ENCODE results near the gene SPEN. TPM values are rescaled to one million over a fixed set of nuclear protein-coding genes. Genes with fewer than 3 reads are reported as not detected.

The SPEN gene
- total and polyA plus RNA-seq, 9 of the 15 experiments (the other 6 are each of a cell fraction or from before 2014, with no cell fraction given), result 5.7 to 87.5 (median 27.2) TPM

DNA sequence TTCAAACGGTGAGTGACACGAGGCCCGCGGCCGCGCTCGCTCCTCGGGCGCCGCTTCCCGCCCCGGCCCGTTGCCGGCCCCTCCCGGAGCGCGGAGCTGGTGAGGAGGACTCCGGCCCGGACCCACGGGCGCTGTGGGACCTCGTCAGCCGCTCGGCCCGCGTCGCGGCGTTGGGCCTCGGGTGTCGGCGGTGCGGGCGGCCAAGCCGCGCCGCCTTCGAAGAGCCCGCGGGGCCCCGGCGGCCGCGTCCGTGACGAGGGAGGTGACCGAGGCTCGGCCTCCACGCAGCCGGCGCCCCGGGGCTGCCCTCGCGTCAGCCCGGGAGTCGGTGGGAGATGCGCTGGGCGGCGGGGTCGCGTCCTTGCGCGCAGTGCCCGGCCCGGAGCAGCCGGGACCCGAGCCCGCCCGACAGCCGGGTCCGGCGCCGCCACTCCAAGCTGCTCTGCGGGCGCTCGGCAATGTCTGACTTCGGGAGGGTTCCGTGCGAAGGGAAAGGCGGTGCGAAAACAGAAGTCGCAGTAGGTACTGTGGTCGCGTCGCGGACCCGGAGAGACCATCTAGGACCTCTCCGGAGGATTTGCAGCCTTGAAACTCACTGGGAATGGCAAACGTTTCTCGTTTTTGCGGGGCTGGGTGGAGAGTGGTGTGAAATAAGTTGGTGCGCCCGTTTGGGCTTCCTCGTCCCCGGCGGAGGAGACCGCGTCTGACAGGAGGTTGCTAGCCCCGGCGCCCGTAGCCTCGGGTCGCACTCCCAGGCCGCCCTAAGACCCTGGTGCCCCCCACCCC is 829 bp downstream of the SPEN start (continued):
- TF ChIP-seq, protein P1, sequence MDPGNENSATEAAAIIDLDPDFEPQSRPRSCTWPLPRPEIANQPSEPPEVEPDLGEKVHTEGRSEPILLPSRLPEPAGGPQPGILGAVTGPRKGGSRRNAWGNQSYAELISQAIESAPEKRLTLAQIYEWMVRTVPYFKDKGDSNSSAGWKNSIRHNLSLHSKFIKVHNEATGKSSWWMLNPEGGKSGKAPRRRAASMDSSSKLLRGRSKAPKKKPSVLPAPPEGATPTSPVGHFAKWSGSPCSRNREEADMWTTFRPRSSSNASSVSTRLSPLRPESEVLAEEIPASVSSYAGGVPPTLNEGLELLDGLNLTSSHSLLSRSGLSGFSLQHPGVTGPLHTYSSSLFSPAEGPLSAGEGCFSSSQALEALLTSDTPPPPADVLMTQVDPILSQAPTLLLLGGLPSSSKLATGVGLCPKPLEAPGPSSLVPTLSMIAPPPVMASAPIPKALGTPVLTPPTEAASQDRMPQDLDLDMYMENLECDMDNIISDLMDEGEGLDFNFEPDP (CRISPR knock-in tag; IDR thresholded peaks at IDR 0.05), result no peak
- TF ChIP-seq, protein P2, sequence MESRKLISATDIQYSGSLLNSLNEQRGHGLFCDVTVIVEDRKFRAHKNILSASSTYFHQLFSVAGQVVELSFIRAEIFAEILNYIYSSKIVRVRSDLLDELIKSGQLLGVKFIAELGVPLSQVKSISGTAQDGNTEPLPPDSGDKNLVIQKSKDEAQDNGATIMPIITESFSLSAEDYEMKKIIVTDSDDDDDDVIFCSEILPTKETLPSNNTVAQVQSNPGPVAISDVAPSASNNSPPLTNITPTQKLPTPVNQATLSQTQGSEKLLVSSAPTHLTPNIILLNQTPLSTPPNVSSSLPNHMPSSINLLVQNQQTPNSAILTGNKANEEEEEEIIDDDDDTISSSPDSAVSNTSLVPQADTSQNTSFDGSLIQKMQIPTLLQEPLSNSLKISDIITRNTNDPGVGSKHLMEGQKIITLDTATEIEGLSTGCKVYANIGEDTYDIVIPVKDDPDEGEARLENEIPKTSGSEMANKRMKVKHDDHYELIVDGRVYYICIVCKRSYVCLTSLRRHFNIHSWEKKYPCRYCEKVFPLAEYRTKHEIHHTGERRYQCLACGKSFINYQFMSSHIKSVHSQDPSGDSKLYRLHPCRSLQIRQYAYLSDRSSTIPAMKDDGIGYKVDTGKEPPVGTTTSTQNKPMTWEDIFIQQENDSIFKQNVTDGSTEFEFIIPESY (CRISPR knock-in tag; IDR thresholded peaks at IDR 0.05), result no peak
- TF ChIP-seq EP400 (IDR thresholded peaks at IDR 0.05), result no peak
- TF ChIP-seq NR2F6 (CRISPR knock-in tag; IDR thresholded peaks at IDR 0.05), result no peak
- TF ChIP-seq NR3C1 (CRISPR knock-in tag; IDR thresholded peaks at IDR 0.05), result no peak; the same call in 1 of the 2 replicates
- no peak for TF ChIP-seq BDP1 (IDR thresholded peaks at IDR 0.05; ENCODE audit: insufficient read depth, insufficient read length)
- no peak for TF ChIP-seq HIVEP1 (CRISPR knock-in tag; IDR thresholded peaks at IDR 0.05)
- 0 out of 2 replicates have a peak, but pooled peaks have one; percentile 10 for TF ChIP-seq KDM2B (CRISPR knock-in tag; IDR thresholded peaks at IDR 0.05)
- TF ChIP-seq ELK1 (CRISPR knock-in tag; IDR thresholded peaks at IDR 0.05), result no peak
- no peak for TF ChIP-seq PHF21A (IDR thresholded peaks at IDR 0.05; ENCODE audit: borderline replicate concordance, low read depth)
- TF ChIP-seq ZNF75A (CRISPR knock-in tag; IDR thresholded peaks at IDR 0.05), result no peak
- TF ChIP-seq, protein P3, sequence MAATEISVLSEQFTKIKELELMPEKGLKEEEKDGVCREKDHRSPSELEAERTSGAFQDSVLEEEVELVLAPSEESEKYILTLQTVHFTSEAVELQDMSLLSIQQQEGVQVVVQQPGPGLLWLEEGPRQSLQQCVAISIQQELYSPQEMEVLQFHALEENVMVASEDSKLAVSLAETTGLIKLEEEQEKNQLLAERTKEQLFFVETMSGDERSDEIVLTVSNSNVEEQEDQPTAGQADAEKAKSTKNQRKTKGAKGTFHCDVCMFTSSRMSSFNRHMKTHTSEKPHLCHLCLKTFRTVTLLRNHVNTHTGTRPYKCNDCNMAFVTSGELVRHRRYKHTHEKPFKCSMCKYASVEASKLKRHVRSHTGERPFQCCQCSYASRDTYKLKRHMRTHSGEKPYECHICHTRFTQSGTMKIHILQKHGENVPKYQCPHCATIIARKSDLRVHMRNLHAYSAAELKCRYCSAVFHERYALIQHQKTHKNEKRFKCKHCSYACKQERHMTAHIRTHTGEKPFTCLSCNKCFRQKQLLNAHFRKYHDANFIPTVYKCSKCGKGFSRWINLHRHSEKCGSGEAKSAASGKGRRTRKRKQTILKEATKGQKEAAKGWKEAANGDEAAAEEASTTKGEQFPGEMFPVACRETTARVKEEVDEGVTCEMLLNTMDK (IDR thresholded peaks at IDR 0.05; ENCODE audit: borderline replicate concordance, insufficient read depth, low read depth, low read length, poor library complexity, severe bottlenecking), result no peak
- TF ChIP-seq SIN3A (IDR thresholded peaks at IDR 0.05; ENCODE audit: borderline replicate concordance in 2 of 2, control insufficient read depth in 1 of 2, low read depth in 2 of 2, low read length in 2 of 2), result no peak; a peak in 1 of 4 replicates
- no peak for TF ChIP-seq SMARCA5 (IDR thresholded peaks at IDR 0.05)
- no peak for TF ChIP-seq XRCC4 (IDR thresholded peaks at IDR 0.05; ENCODE audit: extremely low read depth, insufficient read depth, insufficient read length)
- TF ChIP-seq MAZ (CRISPR knock-in tag; conservative IDR thresholded peaks at IDR 0.05 in 1 of 2, IDR thresholded peaks at IDR 0.05 in 1 of 2), result 0 out of 4 replicates have a peak, but pooled peaks of 1 of the 2 experiments have one; percentile 16
- TF ChIP-seq MTA2 (IDR thresholded peaks at IDR 0.05; ENCODE audit: low read depth), result no peak
- TF ChIP-seq HMGN3 (IDR thresholded peaks at IDR 0.05; ENCODE audit: borderline replicate concordance, extremely low read depth, insufficient read length, low read depth, low read length), result peak; percentile 47
- no peak for TF ChIP-seq JUNB (CRISPR knock-in tag; conservative IDR thresholded peaks at IDR 0.05)
- TF ChIP-seq SMAD4 (CRISPR knock-in tag; conservative IDR thresholded peaks at IDR 0.05), result peak; percentile 74

Measured in K562 (cell line).